Stimulated activated CD8-positive, alpha-beta memory T cell treated with anti-CD3 and anti-CD28 coated beads, Interleukin-4, amount 100 ng/mL, for 4 hours (primary cell): ENCODE measurements around the gene RAI14.

Source experiments
- DNase-seq, 2 donors: peaks; one replicate each; pipeline ENCODE4 v3.0.0-alpha.2; 2020; ENCODE audit warnings: low read depth in 2 of 2, low spot score in 1 of 2

RAI14 gene

DNA sequence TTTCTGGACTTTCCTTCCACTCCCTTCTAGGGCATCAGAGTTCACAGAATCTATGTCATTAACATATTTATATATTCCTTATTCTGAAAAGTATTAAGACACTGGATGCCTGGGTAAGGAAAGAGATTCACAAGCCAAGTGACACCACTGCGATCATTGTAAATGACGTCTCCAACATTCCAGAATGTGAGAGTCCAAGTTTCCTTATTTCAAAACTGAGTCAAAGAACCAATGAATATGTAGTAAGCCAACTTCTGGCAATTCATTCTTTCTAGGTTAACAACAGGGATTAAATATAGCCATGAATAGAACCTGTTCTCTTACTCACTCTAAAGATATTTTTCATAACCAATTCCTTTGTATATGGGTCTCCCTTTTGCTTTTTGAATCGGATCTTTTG lies 18.1 kb downstream of the RAI14 start:
- DNase-seq = no peak

DNA sequence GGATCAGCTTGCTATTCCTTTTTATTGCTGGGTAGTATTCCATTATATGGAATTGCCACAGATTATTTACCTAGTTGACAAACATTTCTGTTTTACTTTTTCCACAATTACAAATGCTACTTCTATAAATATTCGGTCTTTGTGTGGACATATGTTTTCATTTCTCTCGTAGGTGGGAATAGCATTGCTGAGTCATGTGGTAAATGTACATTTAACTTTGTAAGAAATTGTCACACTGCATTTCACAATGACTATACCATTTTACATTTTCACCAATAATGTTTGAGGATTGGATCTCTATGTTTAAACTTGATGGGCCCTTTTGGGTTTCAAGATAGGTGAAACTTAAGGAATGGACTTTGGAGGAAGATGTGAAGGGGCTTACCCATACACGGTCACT lies 19.7 kb downstream of the RAI14 start:
- no peak for DNase-seq

DNA sequence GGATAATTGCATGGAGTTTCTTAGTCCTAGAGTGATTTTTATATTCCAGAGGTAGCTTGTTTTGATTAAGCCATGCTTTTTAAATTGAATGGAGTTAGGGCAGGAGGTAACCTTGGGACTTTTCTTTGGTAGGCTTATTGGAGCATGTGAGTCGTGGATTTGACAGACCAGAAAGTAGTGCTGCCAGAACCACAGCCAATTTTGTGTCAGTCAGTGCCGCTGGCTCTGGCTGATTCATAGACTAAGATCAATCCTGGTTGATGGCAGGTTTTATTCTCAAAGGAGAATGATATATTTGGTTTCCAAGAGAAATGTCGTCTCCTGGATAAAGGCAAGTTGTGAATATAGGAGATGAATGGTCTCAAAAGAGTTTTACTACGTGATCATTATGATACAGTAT lies 20.3 kb downstream of the RAI14 start:
- DNase-seq = no peak

- no peak for DNase-seq
Observed at GRCh38 chr5:34677428-34677827, 21.3 kb downstream of the RAI14 start.

DNA sequence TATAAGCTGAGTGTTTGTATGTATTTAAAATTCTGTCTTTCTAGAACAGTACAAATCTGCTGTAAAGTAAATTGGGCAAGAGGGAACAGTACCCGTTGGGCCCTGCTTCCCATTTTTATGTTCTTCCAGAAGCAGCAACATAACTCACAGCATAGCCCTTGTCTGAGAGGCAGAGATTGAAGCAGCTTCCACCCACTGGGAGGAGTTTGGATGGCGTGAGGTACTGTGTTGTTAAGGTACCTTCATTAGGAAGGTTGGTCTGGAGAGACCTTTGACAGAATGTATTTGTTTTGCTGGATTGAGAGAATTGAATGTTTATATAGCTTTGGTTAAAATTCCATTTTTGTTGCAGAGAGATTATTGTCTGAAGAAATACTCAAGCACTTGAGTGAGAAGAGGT lies 24.8 kb downstream of the RAI14 start:
- no peak for DNase-seq

GRCh38 chr5:34682926-34683623 lies 26.9 kb downstream of the RAI14 start:
- no peak for DNase-seq

- DNase-seq = no peak
Observed at GRCh38 chr5:34684281-34684979, 28.3 kb downstream of the RAI14 start.

- no peak for DNase-seq
Observed at GRCh38 chr5:34684980-34685352, 28.8 kb downstream of the RAI14 start.

DNA sequence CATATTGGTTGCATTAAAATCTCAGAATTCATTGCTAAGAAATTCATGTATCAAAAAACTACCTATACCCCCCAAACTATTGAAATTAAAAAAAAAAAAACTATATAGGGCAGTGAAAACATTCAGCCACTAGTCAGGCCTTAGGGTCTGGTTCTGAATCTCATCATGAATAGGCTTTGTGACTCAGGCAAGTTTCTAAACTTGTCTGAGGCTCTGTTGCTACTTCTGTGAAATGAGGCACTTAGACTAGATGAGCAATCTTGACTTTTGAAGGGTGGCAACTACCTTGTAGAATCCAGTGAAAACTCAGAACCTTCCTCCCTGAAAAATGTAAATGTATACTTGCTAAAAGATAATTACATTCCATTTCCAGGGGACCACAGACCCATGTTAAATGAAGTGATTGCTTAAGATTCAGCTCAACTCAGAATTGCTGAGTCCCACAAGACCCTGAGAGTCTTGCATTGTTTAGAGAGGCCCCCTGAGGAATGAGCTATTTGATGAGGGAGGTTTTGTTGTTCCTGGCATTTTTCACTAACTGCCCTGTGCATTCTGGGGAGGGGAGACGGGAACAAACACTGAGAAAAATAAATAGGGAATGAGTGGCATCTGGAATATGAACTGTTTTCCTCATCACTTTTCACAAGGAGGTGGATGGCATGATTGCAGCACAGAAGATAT lies 29.5 kb downstream of the RAI14 start:
- no peak for DNase-seq

DNA sequence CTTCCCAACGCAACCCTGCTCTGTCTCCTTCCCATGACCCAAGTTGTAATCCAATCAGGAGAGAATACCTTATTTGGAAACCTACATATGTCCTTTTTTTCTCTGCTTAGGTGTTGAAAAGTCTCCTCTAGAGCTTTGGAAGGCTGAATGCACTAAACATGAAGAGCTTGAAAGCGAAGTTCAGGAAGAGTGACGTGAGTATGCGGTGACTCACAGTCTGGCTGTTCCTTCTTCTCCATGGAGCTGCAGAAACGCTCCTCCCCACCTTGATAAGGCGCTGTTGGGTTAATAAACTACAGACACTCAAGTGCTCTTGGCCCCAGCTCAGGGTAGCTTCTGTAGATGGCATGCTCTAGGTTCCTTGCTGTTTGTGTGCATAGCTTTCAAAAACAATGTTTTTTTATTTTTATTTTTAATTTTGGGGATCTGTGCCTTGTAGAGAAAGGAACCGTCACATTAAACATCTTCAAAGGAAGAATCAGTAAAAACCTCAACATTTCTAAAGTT lies 30.7 kb downstream of the RAI14 start:
- no peak for DNase-seq

DNA sequence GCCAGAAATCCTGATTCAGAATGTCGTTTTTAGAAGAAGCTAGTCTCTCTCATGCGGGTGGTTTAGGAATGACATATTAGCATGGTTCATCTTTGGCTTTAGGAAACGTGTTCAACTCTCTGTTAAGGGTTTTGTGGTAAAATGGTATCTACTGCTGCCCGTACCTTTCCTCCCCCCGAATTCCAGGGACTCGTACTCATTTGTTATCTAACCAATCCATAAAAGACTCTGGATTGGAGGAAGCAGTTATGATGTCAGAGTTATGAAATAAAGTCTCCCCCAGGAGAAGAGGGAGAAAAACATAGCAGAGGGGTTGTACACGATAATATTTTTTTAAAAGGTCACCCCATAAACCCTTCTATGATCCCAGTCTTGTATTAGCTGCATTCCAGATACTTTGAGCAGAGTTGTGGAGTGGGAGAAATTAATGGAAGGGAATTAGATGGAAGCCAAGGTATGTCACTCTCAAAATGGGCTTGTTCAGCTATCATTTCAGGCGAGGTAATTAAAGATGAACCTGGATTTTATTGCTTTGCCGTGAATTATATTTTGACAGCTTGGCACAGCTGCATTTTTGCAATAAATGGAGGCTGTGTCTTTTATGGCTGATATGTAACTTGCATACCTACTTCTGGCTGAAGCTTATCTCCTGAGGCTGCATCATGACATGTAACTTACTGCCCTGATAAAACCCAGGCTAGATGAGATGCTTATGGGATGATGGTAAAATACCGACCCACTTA lies 31.3 kb downstream of the RAI14 start:
- DNase-seq = no peak

- DNase-seq = no peak
Observed at GRCh38 chr5:34688015-34688810, 32.1 kb downstream of the RAI14 start.

DNA sequence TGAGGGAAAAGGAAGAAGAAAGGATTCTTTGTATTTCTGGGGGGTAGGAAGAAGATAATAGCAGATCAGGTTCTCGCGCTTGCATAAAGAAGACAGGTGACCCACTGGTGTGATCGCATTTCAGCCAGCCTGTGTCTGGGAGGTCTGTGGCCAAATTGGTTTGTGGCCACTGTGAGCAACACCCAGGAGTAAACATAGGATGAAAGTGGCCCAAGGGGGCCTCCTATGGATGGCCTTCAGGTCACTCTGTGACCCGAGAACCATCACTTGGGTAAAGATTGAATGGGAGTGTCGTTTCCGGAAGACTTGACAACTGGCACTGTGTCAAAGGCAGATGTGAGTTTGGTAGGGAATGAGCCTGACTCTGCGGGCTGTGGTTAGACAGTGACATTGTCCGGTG lies 34.2 kb downstream of the RAI14 start:
- DNase-seq = no peak

DNA sequence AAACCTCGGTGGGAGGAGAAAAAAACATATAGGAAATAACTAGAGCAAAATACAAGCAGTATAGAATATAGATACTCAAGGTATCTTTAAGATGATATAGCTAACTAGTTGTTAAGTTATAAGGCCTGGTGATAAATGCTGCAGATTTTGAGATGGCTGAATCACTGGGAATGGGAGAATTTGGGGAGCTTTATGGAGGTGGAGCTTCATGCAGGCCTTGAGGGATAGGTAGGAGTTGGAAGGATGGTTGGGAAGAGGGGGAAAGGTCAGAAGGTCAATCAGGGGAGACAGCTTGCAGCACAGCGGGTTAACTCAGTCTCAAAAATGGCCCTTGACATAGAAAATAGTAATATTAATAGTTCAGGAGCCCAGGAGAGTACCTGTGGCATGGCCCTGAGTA lies 34.8 kb downstream of the RAI14 start:
- DNase-seq = no peak

DNA sequence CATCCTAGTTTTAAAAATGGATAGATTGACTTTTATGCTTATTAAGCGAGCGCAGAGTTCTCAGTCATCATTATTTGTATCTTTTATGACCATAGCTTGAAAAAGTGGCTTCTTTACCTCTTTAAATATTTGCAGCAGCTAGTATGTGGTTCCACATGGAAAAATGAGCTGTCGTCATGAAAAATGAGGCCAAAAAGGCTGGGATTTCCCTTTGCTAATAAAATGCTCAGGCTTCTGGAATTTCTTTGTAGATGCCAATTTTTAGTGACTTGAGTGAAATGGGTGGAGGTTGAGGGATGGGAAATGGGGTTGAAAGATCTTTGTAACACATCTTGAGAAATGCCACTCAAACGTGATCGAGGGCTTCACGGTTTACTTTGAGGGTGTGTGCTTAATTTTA lies 35.2 kb downstream of the RAI14 start:
- DNase-seq = no peak

DNA sequence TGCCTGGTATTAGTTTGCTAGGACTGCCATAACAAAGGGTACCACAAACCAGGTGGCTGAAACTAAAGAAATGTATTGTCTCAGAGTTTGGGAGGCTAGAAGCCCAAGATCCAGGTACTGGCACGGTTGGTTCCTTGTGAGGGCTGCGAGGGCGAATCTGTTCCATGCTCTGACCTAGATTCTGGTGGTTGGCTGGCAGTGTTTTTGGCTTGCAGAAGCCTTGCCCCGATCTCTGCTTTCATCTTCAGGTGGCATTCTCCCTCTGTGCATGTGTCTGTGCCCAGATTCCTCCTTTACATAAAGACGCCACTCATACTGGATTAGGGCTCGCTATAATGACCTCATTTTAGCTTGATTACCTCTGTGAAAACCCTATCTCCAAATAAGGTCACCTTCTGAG lies 36.7 kb downstream of the RAI14 start:
- no peak for DNase-seq

- no peak for DNase-seq
Observed at GRCh38 chr5:34694012-34694411, 37.9 kb downstream of the RAI14 start.

DNA sequence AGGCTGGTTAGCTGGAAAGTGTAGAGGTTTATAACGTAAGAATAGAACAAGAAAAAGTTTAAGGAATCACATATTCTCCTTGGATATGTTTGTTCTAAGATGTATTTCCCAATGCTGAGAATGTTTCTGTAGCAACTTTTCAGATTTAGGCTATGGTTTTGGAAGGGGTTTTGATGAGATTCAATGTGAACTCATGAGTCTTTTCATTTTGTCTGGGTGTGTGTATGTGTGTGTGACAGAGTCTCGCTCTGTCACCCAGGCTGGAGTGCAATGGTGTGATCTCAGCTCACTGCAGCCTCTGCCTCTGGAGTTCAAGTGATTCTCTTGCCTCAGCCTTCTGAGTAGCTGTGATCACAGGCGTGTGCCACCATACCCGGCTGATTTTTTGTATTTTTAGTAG lies 38.6 kb downstream of the RAI14 start:
- no peak for DNase-seq

DNA sequence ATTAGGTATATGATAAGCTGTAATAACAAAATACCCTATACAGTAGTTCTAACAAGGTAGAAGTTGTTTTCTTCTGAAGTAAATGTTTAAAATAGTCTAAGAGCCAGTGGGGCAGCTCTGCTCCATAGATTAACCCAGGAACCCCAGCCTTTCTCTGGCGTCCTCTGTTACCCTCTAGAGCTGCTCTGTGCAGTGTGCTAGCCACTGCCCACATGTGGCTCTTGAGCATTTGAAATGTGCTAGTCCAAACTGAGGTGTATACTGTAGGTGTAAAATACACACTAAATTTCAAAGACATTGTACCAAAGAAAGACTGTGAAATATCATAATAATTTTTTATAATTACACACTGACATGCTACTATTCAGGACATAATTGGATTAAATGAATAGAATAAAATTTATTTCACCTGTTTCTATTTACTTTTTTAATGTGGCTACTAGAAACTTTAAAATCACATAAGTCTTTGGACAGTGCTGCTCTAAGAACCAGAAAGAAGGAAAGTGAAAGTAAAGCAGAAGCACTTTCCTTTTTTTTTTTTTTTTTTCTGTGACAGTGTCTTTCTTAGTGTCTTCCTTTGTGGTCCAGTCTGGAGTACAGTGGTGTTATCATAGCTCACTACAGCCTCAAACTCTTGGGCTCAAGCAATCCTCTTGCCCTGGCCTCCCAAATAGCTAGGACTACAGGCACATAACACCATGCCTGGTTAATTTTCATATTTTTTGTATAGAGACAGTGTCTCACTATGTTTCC lies 39.3 kb downstream of the RAI14 start:
- no peak for DNase-seq
